Measurements from ENCODE around the gene CCDC86.

The CCDC86 gene

DNA sequence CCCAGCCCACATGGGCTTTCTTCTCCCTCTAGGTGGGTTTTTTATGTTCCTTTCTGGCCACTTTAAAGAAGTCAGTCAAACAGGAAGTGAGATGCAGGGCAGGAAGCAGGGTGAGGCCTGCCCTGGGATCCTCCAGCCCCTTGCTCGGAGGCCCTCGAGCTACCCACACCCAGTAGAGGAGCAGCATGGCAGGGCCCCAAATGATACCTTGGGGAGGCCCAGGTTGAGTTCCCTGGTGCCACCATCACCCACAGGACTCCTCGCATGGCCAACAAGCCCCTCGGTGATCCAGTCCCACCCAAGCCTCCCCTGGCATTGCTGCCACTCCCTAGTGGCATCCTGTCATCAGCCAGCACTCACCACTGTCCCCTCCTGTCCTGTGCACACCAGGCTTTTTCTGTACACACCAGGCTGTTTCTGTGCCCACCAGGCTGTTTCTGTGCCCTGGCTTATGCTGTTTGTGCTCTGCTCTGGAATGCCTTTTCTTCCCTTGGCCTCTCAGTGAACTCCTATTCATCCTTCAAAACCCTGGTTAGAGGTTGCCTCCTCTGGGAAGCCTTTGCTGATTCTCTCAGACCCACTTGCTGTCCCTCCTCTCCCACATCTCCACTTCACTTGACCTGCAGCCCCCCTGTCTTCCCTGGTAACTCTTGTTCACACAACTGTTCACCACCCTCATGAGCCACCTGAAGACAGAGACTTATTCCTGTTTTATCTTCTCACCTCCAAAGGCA is 17.0 kb downstream of the CCDC86 start:
- TF ChIP-seq CTCF (conservative IDR thresholded peaks at IDR 0.05; ENCODE audit: low read depth, low read length): no peak
- no peak for DNase-seq (ENCODE audit: low read depth)
- H3K4me3 ChIP-seq (ENCODE audit: low read length): no peak overlapping the region

DNA sequence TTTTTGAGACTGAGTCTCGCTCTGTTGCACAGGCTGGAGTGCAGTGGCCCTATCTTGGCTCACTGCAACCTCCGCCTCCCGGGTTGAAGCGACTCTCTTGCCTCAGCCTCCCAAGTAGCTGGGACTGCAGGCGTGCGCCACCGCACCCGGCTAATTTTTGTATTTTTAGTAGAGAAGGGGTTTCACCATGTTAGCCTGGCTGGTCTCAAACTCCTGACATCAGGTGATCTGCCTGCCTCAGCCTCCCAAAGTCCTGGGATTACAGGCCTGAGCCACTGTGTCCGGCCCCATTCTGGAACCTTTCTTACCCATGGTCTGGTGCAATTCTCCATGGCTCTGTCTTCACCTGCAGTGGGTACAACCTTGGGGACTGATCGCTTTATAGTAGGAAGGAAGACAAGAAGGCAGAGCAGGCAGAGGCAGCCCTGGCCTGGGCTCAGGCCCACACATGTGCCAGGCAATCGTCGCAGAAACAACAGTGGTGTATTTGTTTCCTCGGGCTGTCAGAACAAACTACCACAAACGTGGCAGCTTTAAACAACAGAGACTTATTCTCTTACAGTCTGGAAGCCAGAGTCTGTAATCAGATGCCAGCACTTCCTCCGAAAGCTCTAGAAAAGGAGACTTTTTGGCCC is 17.8 kb downstream of the CCDC86 start:
- no peak for DNase-seq (ENCODE audit: low read depth)
- TF ChIP-seq CTCF (conservative IDR thresholded peaks at IDR 0.05; ENCODE audit: low read depth, low read length): no peak
- H3K4me3 ChIP-seq (ENCODE audit: low read length): no peak overlapping the region

DNA sequence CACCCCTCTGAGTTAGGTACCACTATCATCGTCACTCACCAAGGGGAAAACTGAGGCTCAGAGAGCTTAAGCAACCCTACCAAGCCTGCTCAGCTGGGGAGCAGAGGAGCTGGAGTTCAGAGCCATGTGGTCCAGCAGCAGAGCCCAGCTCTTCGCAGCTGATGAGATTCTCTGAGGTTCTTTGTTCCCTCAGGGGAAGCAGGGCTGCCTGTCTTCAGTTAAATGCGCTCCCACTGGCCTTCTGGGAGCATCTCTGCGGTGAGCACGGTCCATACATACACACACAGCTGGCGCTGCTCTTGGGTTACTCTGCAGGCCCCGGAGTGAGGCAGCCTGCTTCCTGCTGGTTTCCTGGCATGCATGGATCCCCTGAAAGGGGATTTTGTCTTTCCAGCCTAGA is 19.0 kb downstream of the CCDC86 start:
- no peak overlapping the region for H3K4me3 ChIP-seq (ENCODE audit: low read length)
- no peak for TF ChIP-seq CTCF (conservative IDR thresholded peaks at IDR 0.05; ENCODE audit: low read depth, low read length)
- DNase-seq (ENCODE audit: low read depth): no peak

DNA sequence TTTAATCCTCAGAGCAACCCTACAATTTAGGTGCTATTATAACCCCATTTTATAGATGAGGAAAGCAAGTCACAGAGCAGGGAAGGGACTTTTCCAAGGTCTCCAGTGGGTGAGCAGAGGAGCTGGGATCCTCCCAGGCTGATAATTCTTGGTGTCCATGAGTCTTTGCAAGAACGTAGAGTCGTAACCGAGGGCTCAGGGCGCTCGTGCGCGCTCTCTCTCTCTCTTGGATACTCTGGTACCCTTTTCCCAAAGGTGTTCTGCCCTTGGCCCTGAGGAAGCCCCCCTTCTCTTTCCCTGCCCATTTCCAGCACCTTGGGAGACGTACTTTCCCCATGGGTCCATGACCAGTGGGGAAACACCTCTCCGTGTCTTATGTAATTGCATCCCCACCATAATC is 20.3 kb downstream of the CCDC86 start:
- H3K4me3 ChIP-seq (ENCODE audit: low read length): no peak overlapping the region
- no peak for DNase-seq (ENCODE audit: low read depth)
- TF ChIP-seq CTCF (conservative IDR thresholded peaks at IDR 0.05; ENCODE audit: low read depth, low read length): no peak

GRCh38 chr11:60863550-60864521 is 21.9 kb downstream of the CCDC86 start:
- no peak for DNase-seq (ENCODE audit: low read depth)
- H3K4me3 ChIP-seq (ENCODE audit: low read length): no peak overlapping the region
- TF ChIP-seq CTCF (conservative IDR thresholded peaks at IDR 0.05; ENCODE audit: low read depth, low read length): no peak

- no peak overlapping the region for H3K4me3 ChIP-seq (ENCODE audit: low read length)
- DNase-seq (ENCODE audit: low read depth): no peak
- no peak for TF ChIP-seq CTCF (conservative IDR thresholded peaks at IDR 0.05; ENCODE audit: low read depth, low read length)
Measured at GRCh38 chr11:60864856-60865513, 23.1 kb downstream of the CCDC86 start.
